Keratinocyte (primary cell): ENCODE data around the gene UBE2QL1. TPM values are rescaled to one million over a fixed set of nuclear protein-coding genes. Genes with fewer than 3 reads are reported as not detected.

Experiments
- DNase-seq: peaks from one replicate; pipeline ENCODE4 v3.0.0-alpha.2; 2011; ENCODE audit warnings: low read depth, missing footprints, low spot score
- FAIRE-seq: peaks from 2 replicates; lab custom pipeline; 2011; peaks lifted over from hg19 to GRCh38; lab: Jason Lieb, UNC
- H2AFZ ChIP-seq: 2 replicates; pipeline ENCODE4 v1.6.0; 2012; ENCODE audit warnings: low read length, control low read depth, inconsistent platforms; ENCODE audit not compliant: control insufficient read depth
- H3K27ac ChIP-seq: 2 replicates; pipeline ENCODE4 v1.5.1; 2011; ENCODE audit warnings: low read length; ENCODE audit not compliant: control insufficient read depth, insufficient read depth
- H3K27me3 ChIP-seq: 3 replicates; pipeline ENCODE4 v1.6.0; 2011; ENCODE audit warnings: low read length; ENCODE audit not compliant: control insufficient read depth, insufficient read depth; ENCODE audit errors: extremely low read depth
- H3K36me3 ChIP-seq, 2 experiments: 2 replicates in 1 of 2; 3 replicates in 1 of 2; pipeline ENCODE4 v1.5.1; 2011; ENCODE audit warnings: low read length in 2 of 2, mild to moderate bottlenecking in 1 of 2; ENCODE audit not compliant: control insufficient read depth in 2 of 2, insufficient read depth in 2 of 2; ENCODE audit errors: extremely low read depth in 1 of 2
- H3K4me1 ChIP-seq: 3 replicates; pipeline ENCODE4 v1.5.1; 2011; ENCODE audit warnings: low read length; ENCODE audit not compliant: control insufficient read depth, insufficient read depth; ENCODE audit errors: extremely low read depth
- H3K4me2 ChIP-seq: 3 replicates; pipeline ENCODE4 v1.6.0; 2011; ENCODE audit warnings: low read depth, low read length; ENCODE audit not compliant: control insufficient read depth, insufficient read depth; ENCODE audit errors: extremely low read depth
- H3K4me3 ChIP-seq, 3 experiments: fragments of 200-600 bp in 1 of 3; sonication (generic) in 1 of 3; 2 replicates in 2 of 3; 3 replicates in 1 of 3; pipeline ENCODE4 v1.5.1; 2011 to 2016; ENCODE audit warnings: low read length in 3 of 3, mild to moderate bottlenecking in 3 of 3, control low read depth in 2 of 3, inconsistent platforms in 1 of 3, low read depth in 1 of 3, mixed read lengths in 1 of 3, mixed run types in 1 of 3, moderate library complexity in 1 of 3; ENCODE audit not compliant: control insufficient read depth in 2 of 3, insufficient read depth in 2 of 3; ENCODE audit errors: extremely low read depth in 1 of 3
- H3K79me2 ChIP-seq: 2 replicates; pipeline ENCODE4 v1.6.0; 2012; ENCODE audit warnings: low read length; ENCODE audit not compliant: control insufficient read depth, insufficient read depth
- H3K9ac ChIP-seq: 3 replicates; pipeline ENCODE4 v1.6.0; 2011; ENCODE audit warnings: low read length; ENCODE audit not compliant: control insufficient read depth, insufficient read depth; ENCODE audit errors: extremely low read depth
- H3K9me1 ChIP-seq: 3 replicates; pipeline ENCODE4 v1.6.0; 2011; ENCODE audit warnings: low read length; ENCODE audit not compliant: control insufficient read depth, insufficient read depth; ENCODE audit errors: extremely low read depth
- H3K9me3 ChIP-seq: 2 replicates; pipeline ENCODE4 v1.5.1; 2012; ENCODE audit warnings: low read depth, low read length; ENCODE audit not compliant: control insufficient read depth
- H4K20me1 ChIP-seq: 3 replicates; pipeline ENCODE4 v1.6.0; 2011; ENCODE audit warnings: low read length; ENCODE audit not compliant: control insufficient read depth, insufficient read depth; ENCODE audit errors: extremely low read depth
- CTCF ChIP-seq, 3 experiments: IDR thresholded peaks in 1 of 3; conservative IDR thresholded peaks in 1 of 3; optimal IDR thresholded peaks in 1 of 3; 2 replicates in 2 of 3; 3 replicates in 1 of 3; pipeline versions ENCODE3 to v1.5.1; 2011; ENCODE audit warnings: low read length in 3 of 3, mild to moderate bottlenecking in 3 of 3, moderate library complexity in 2 of 3, control low read depth in 1 of 3, inconsistent platforms in 1 of 3; ENCODE audit not compliant: insufficient read depth in 2 of 3; ENCODE audit errors: extremely low read depth in 1 of 3
- EZH2 ChIP-seq: IDR thresholded peaks from one replicate; pipeline ENCODE4 v1.6.1; 2012; ENCODE audit warnings: inconsistent platforms, mild to moderate bottlenecking, low read length, moderate library complexity
- dilution Hi-C: fragments of 300-500 bp; cut with MboI; formaldehyde crosslinking; loops from one replicate; pipeline ENCODE4 v1.7.0; 2020; ENCODE audit warnings: low sequenced_read_pairs; ENCODE audit not compliant: extremely low pct_ligation_motif_present
- polyA plus RNA-seq, 5 experiments: library from polyadenylated mRNA; depleted of rRNA in 3 of 5; stranded (reverse) in 3 of 5; stranded (forward) in 1 of 5; unstranded in 1 of 5; fragments of >200 nt; gene quantifications; 1 replicate in 1 of 5; 2 replicates in 3 of 5; 3 replicates in 1 of 5; pipeline versions ENCODE4 v1.2.1 to v1.2.3, GENCODE V29; 2011 to 2012; ENCODE audit warnings: missing spikeins in 2 of 5, low read depth in 1 of 5, low replicate concordance in 1 of 5

The UBE2QL1 gene
- polyA plus RNA-seq, 1 donor (not counting 4 experiments of a cell fraction or from before 2014, with no cell fraction given) = not detected

- H4K20me1 ChIP-seq = no peaks in the 10 kb centered on the region
- H2AFZ ChIP-seq = no peak overlapping the region
- H3K27me3 ChIP-seq = no peaks in the 10 kb centered on the region
- TF ChIP-seq EZH2 (no peak), CTCF (optimal IDR thresholded peaks at IDR 0.05 in 1 of 3, IDR thresholded peaks at IDR 0.05 in 1 of 3, conservative IDR thresholded peaks at IDR 0.05 in 1 of 3; ENCODE audit: extremely low read depth in 1 of 3, insufficient read depth in 2 of 3, low read length in 3 of 3) (no peak)
- dilution Hi-C loops = no loop called here
- H3K9me3 ChIP-seq = no peaks in the 10 kb centered on the region
- no peak overlapping the region for H3K9ac ChIP-seq
- FAIRE-seq (no peak), DNase-seq (no peak)
- no peak overlapping the region for H3K27ac ChIP-seq
- no peaks in the 10 kb centered on the region for H3K4me1 ChIP-seq
- no peak overlapping the region for H3K4me2 ChIP-seq
- no peaks in the 10 kb centered on the region for H3K36me3 ChIP-seq
- no peak overlapping the region for H3K4me3 ChIP-seq
- no peaks in the 10 kb centered on the region for H3K9me1 ChIP-seq
- no peaks in the 10 kb centered on the region for H3K79me2 ChIP-seq
Observed at GRCh38 chr5:6522331-6522730, 73.7 kb downstream of the UBE2QL1 start.

- DNase-seq = no peak
- no peak for FAIRE-seq
- dilution Hi-C loops = no loop called here
Observed at GRCh38 chr5:6522923-6523322, 74.3 kb downstream of the UBE2QL1 start.

More at GRCh38 chr5:6522923-6523322, 74.3 kb downstream of the UBE2QL1 start:
- TF ChIP-seq CTCF (optimal IDR thresholded peaks at IDR 0.05 in 1 of 3, IDR thresholded peaks at IDR 0.05 in 1 of 3, conservative IDR thresholded peaks at IDR 0.05 in 1 of 3; ENCODE audit: extremely low read depth in 1 of 3, insufficient read depth in 2 of 3, low read length in 3 of 3) (no peak), EZH2 (no peak)
- H2AFZ ChIP-seq = no peak overlapping the region
- H3K27me3 ChIP-seq = no peaks in the 10 kb centered on the region
- no peaks in the 10 kb centered on the region for H3K36me3 ChIP-seq
- H3K27ac ChIP-seq = no peak overlapping the region
- no peak overlapping the region for H3K4me3 ChIP-seq
- no peak overlapping the region for H3K9ac ChIP-seq
- no peaks in the 10 kb centered on the region for H4K20me1 ChIP-seq
- no peak overlapping the region for H3K4me2 ChIP-seq
- no peaks in the 10 kb centered on the region for H3K4me1 ChIP-seq
- H3K9me3 ChIP-seq = no peaks in the 10 kb centered on the region
- no peaks in the 10 kb centered on the region for H3K9me1 ChIP-seq
- H3K79me2 ChIP-seq = no peaks in the 10 kb centered on the region
